Fibroblast of pulmonary artery (primary cell): ENCODE results near the gene MED23.
A peak's percentile ranks its signal among the peaks of the same experiment; 100 is the strongest.

Source experiments
- DNase-seq: peaks from one replicate; pipeline ENCODE4 v3.0.0-alpha.2; 2010; ENCODE audit warnings: low read depth
- H3K4me3 ChIP-seq: replicated peaks from 2 replicates; pipeline ENCODE4 v1.5.1; 2011; ENCODE audit warnings: low read depth, mild to moderate bottlenecking, control low read depth, low read length, moderate library complexity
- CTCF ChIP-seq: IDR thresholded peaks from 2 replicates; pipeline ENCODE4 v1.5.1; 2011; ENCODE audit warnings: mild to moderate bottlenecking, control low read depth, low read length, inconsistent platforms; ENCODE audit errors: missing control alignments

Gene MED23

GRCh38 chr6:131600716-131601115 is 27.3 kb downstream of the MED23 start:
- H3K4me3 ChIP-seq, result no peak overlapping the region
- TF ChIP-seq CTCF, result no peak
- no peak for DNase-seq

- DNase-seq, result peak; percentile 5
- peak; percentile 37 for TF ChIP-seq CTCF
- no peak overlapping the region for H3K4me3 ChIP-seq
Observed at GRCh38 chr6:131597446-131597845, 30.6 kb downstream of the MED23 start.

GRCh38 chr6:131594074-131594473 is 34.0 kb downstream of the MED23 start:
- no peak for DNase-seq
- TF ChIP-seq CTCF, result no peak
- H3K4me3 ChIP-seq, result no peak overlapping the region

GRCh38 chr6:131592935-131593334 is 35.1 kb downstream of the MED23 start:
- no peak for TF ChIP-seq CTCF
- no peak overlapping the region for H3K4me3 ChIP-seq

GRCh38 chr6:131588643-131589042 is 39.4 kb downstream of the MED23 start:
- no peak for TF ChIP-seq CTCF
- no peak overlapping the region for H3K4me3 ChIP-seq
- no peak for DNase-seq

More at GRCh38 chr6:131592935-131593334, 35.1 kb downstream of the MED23 start:
- no peak for DNase-seq

GRCh38 chr6:131587909-131588308 is 40.1 kb downstream of the MED23 start:
- TF ChIP-seq CTCF, result no peak
- no peak overlapping the region for H3K4me3 ChIP-seq
- DNase-seq, result no peak

GRCh38 chr6:131586543-131586942 is 41.5 kb downstream of the MED23 start:
- TF ChIP-seq CTCF, result no peak
- no peak for DNase-seq
- H3K4me3 ChIP-seq, result no peak overlapping the region
